Thyroid gland (tissue), 4 donors: ENCODE measurements around the gene NDUFA3. TPM values are rescaled to one million over a fixed set of nuclear protein-coding genes. Genes with fewer than 3 reads are reported as not detected.

Experiments
- DNase-seq, 2 donors: peaks; one replicate each; pipeline ENCODE4 v3.0.0-alpha.2; 2019
- H3K27ac ChIP-seq, 3 donors: fragments of 200-600 bp; sonication (generic); 1 replicate in 2 of 3; 2 replicates in 1 of 3; pipeline ENCODE4 v1.5.1; 2016 to 2019; ENCODE audit warnings: mild to moderate bottlenecking in 1 of 3, moderate library complexity in 1 of 3
- H3K27me3 ChIP-seq: fragments of 200-600 bp; sonication (generic); one replicate; pipeline ENCODE4 v1.5.1; 2019
- H3K36me3 ChIP-seq, 2 donors: fragments of 200-600 bp; sonication (generic); one replicate each; pipeline ENCODE4 v1.5.1; 2016 to 2019
- H3K4me1 ChIP-seq, 2 donors: fragments of 200-600 bp; sonication (generic); one replicate each; pipeline ENCODE4 v1.5.1; 2017 to 2019
- H3K4me3 ChIP-seq, 3 donors: fragments of 200-600 bp; sonication (generic); replicated peaks in 1 of 3; 1 replicate in 2 of 3; 2 replicates in 1 of 3; pipeline ENCODE4 v1.5.1; 2016; ENCODE audit warnings: mild to moderate bottlenecking in 1 of 3
- H3K9me3 ChIP-seq: fragments of 200-600 bp; sonication (generic); one replicate; pipeline ENCODE4 v1.5.1; 2017
- CTCF ChIP-seq, 6 experiments: fragments of 200-600 bp in 3 of 6; fragments of 450-650 bp in 3 of 6; sonication (generic) in 3 of 6; IDR thresholded peaks; one replicate each; pipeline ENCODE4 v1.5.1; 2016 to 2019; ENCODE audit warnings: antibody characterized with exemption in 6 of 6, mild to moderate bottlenecking in 2 of 6, inconsistent platforms in 1 of 6, moderate library complexity in 1 of 6
- POLR2A ChIP-seq, 2 donors: fragments of 450-650 bp; IDR thresholded peaks; one replicate each; pipeline ENCODE4 v1.6.1; 2017; ENCODE audit warnings: antibody characterized with exemption in 2 of 2, mild to moderate bottlenecking in 2 of 2, moderate library complexity in 1 of 2
- WGBS, 2 donors: methylation state at CpG; one replicate each; pipeline ENCODE4 v1.1.5; 2017; 5-methylcytosine and 5-hydroxymethylcytosine counted together
- intact Hi-C: fragments of 100-400 bp; cut with DNase I; formaldehyde crosslinking; loops from one replicate; pipeline ENCODE4 v1.15.1; 2023
- total RNA-seq, 4 donors: library from RNA; depleted of rRNA; stranded (reverse); fragments of >200 nt; gene quantifications; one replicate each; pipeline ENCODE4 v1.2.3, GENCODE V29; 2016

Gene NDUFA3
- total RNA-seq, 4 donors from 2014 or later = 17.7 to 100 (median 52.7) TPM

- no peaks in the 10 kb centered on the region for H3K36me3 ChIP-seq
- H3K9me3 ChIP-seq = no peaks in the 10 kb centered on the region
- no peaks in the 10 kb centered on the region for H3K27me3 ChIP-seq
- intact Hi-C loops = no loop called here
- no peaks in the 10 kb centered on the region for H3K4me1 ChIP-seq
- TF ChIP-seq CTCF (IDR thresholded peaks at IDR 0.05) = no peak
- no peak overlapping the region for H3K27ac ChIP-seq
- WGBS, 2 donors = 83 to 87% methylated on average over 10 of the region's 10 CpGs
- H3K4me3 ChIP-seq = no peak overlapping the region
- DNase-seq = no peak
Observed at GRCh38 chr19:54073829-54074228, 28.8 kb upstream of the NDUFA3 start.

- H3K27ac ChIP-seq = no peak overlapping the region
- H3K9me3 ChIP-seq = no peaks in the 10 kb centered on the region
- no peak overlapping the region for H3K4me3 ChIP-seq
- no peaks in the 10 kb centered on the region for H3K4me1 ChIP-seq
- H3K27me3 ChIP-seq = no peaks in the 10 kb centered on the region
- H3K36me3 ChIP-seq = no peaks in the 10 kb centered on the region
- no peak for DNase-seq
- intact Hi-C loops = no loop called here
- TF ChIP-seq CTCF (IDR thresholded peaks at IDR 0.05) (no peak), POLR2A (IDR thresholded peaks at IDR 0.05) (no peak)
- 68 to 75% methylated on average over 9 of the region's 9 CpGs for WGBS, 2 donors
Observed at GRCh38 chr19:54074851-54075250, 27.8 kb upstream of the NDUFA3 start.

GRCh38 chr19:54077334-54077733 lies 25.3 kb upstream of the NDUFA3 start:
- H3K27me3 ChIP-seq = no peaks in the 10 kb centered on the region
- TF ChIP-seq CTCF (IDR thresholded peaks at IDR 0.05) = no peak
- TF ChIP-seq POLR2A (IDR thresholded peaks at IDR 0.05) = no peak
- 82 to 86% methylated on average over 5 of the region's 5 CpGs for WGBS, 2 donors
- no peak overlapping the region for H3K27ac ChIP-seq
- no peaks in the 10 kb centered on the region for H3K9me3 ChIP-seq
- H3K36me3 ChIP-seq = no peaks in the 10 kb centered on the region
- H3K4me3 ChIP-seq = no peak overlapping the region
- H3K4me1 ChIP-seq = no peaks in the 10 kb centered on the region
- DNase-seq = no peak
- intact Hi-C loops = no loop called here

GRCh38 chr19:54081032-54081431 lies 21.6 kb upstream of the NDUFA3 start, which contains the start of gene TARM1:
Gene TARM1 (minus strand): TSS chr19:54081365. CDS start chr19:54081340, 25 bp downstream.
- intact Hi-C loops = no loop called here
- 75 to 83% methylated on average over 7 of the region's 7 CpGs for WGBS, 2 donors
- H3K9me3 ChIP-seq = no peaks in the 10 kb centered on the region
- H3K4me1 ChIP-seq = no peaks in the 10 kb centered on the region
- TF ChIP-seq POLR2A (IDR thresholded peaks at IDR 0.05) = no peak
- TF ChIP-seq CTCF (IDR thresholded peaks at IDR 0.05) = no peak
- no peak within 1 kb of the TSS for H3K4me3 ChIP-seq
- no peak within 1 kb of the TSS for H3K27ac ChIP-seq
- no peaks in the 10 kb centered on the region for H3K36me3 ChIP-seq
- no peak for DNase-seq
- no peaks in the 10 kb centered on the region for H3K27me3 ChIP-seq

- Histone ChIP-seq H3K27ac (no peak overlapping the region), H3K9me3 (no peaks in the 10 kb centered on the region), H3K4me3 (no peak overlapping the region), H3K27me3 (no peaks in the 10 kb centered on the region), H3K4me1 (no peaks in the 10 kb centered on the region), H3K36me3 (no peaks in the 10 kb centered on the region)
- TF ChIP-seq POLR2A (IDR thresholded peaks at IDR 0.05) (no peak), CTCF (IDR thresholded peaks at IDR 0.05) (no peak)
- no peak for DNase-seq
- intact Hi-C loops = no loop called here
- WGBS, 2 donors = 90 to 91% methylated on average over 3 of the region's 3 CpGs
Observed at GRCh38 chr19:54084410-54084809, 18.2 kb upstream of the NDUFA3 start.
